Measurements from ENCODE around the gene CENPB.

Gene CENPB

DNA sequence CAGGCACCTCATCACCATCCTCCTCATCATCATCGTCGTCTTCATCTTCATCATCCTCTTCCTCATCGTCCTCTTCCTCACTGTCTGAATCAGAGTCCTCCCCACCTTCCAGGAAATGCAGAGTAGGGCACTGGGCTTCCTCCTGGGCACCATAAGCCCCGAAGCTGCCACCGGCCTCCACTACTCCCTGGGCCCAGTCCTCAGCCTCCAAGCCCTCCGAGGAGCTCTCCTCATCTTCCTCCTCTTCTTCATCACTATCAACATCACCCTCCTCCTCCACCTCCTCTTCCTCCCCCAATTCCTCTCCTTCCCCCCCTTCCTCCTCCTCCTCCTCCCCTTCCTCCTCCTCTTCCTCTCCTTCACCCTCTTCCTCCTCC, 1.7 kb downstream of the CENPB start:
- Histone ChIP-seq H3K4me3 (ENCODE audit: low read depth, low read length, poor library complexity, severe bottlenecking) (peak overlapping the region; percentile 45), H3F3A (ENCODE audit: insufficient read depth, low read length) (no peaks in the 10 kb centered on the region), H3K9me2 (ENCODE audit: low read depth, low read length) (no peaks in the 10 kb centered on the region), H3K9ac (ENCODE audit: low read length) (no peak overlapping the region), H3K4me2 (ENCODE audit: low read length) (peak overlapping the region; percentile 96), H3K27me3 (ENCODE audit: insufficient read depth, low read length) (no peaks in the 10 kb centered on the region), H3K36me3 (ENCODE audit: insufficient read depth, low read length) (peaks cover 4% of the 10 kb centered on the region), H2AFZ (ENCODE audit: low read length) (no peak overlapping the region), H3K79me2 (ENCODE audit: insufficient read depth, low read length) (no peaks in the 10 kb centered on the region), H3K27ac (ENCODE audit: low read depth, low read length, poor library complexity, severe bottlenecking) (no peak overlapping the region), H4K20me1 (ENCODE audit: insufficient read depth, low read length) (no peaks in the 10 kb centered on the region), H3K4me1 (ENCODE audit: insufficient read depth, low read length, severe bottlenecking) (peaks cover 52% of the 10 kb centered on the region), H3K9me3 (ENCODE audit: low read length) (no peaks in the 10 kb centered on the region)
- TF ChIP-seq EZH2 (IDR thresholded peaks at IDR 0.05; ENCODE audit: borderline replicate concordance, low read length): no peak
- TF ChIP-seq, protein P1, sequence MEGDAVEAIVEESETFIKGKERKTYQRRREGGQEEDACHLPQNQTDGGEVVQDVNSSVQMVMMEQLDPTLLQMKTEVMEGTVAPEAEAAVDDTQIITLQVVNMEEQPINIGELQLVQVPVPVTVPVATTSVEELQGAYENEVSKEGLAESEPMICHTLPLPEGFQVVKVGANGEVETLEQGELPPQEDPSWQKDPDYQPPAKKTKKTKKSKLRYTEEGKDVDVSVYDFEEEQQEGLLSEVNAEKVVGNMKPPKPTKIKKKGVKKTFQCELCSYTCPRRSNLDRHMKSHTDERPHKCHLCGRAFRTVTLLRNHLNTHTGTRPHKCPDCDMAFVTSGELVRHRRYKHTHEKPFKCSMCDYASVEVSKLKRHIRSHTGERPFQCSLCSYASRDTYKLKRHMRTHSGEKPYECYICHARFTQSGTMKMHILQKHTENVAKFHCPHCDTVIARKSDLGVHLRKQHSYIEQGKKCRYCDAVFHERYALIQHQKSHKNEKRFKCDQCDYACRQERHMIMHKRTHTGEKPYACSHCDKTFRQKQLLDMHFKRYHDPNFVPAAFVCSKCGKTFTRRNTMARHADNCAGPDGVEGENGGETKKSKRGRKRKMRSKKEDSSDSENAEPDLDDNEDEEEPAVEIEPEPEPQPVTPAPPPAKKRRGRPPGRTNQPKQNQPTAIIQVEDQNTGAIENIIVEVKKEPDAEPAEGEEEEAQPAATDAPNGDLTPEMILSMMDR (IDR thresholded peaks at IDR 0.05; ENCODE audit: low read length): no peak

DNA sequence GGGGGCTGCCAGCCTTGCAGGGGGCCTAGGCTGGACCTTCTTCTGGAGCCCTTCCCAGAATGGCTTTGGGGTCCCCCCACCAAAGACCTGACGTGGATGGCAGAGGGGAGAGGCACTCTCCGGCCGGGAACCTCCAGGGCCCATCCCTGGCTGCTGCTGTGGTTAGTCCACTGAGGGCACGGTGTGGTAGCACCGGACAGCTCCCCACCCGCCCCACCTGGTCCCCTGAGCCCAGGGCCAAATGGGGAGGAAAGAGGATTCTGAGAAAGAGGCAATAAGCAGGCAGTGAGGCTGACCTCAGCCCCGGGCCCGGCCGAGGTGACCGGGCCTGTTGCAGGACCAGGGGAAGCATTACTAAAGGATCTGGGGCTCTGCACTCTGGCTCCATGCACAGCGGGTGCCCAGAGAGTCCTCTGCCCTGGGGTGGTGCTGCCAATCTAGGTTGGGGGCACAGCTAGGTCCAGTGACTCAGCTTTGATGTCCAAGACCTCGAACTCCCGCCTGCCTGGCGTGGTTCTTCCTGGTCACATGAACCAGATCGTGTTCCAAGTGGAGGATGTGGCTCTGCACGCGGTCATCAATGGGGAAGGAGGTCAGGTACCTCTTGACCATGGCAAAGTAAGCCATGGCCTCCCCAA, 2.2 kb downstream of the CENPB start:
- Histone ChIP-seq H3K9ac (ENCODE audit: low read length) (no peak overlapping the region), H3K4me3 (ENCODE audit: low read depth, low read length, poor library complexity, severe bottlenecking) (peak overlapping the region; percentile 45), H2AFZ (ENCODE audit: low read length) (no peak overlapping the region), H3K9me3 (ENCODE audit: low read length) (no peaks in the 10 kb centered on the region), H3K36me3 (ENCODE audit: insufficient read depth, low read length) (peaks cover 4% of the 10 kb centered on the region), H4K20me1 (ENCODE audit: insufficient read depth, low read length) (no peaks in the 10 kb centered on the region), H3K4me1 (ENCODE audit: insufficient read depth, low read length, severe bottlenecking) (peaks cover 52% of the 10 kb centered on the region), H3K4me2 (ENCODE audit: low read length) (peak overlapping the region; percentile 96; the same call in 1 of the 2 replicates), H3K27me3 (ENCODE audit: insufficient read depth, low read length) (no peaks in the 10 kb centered on the region), H3K79me2 (ENCODE audit: insufficient read depth, low read length) (no peaks in the 10 kb centered on the region), H3K27ac (ENCODE audit: low read depth, low read length, poor library complexity, severe bottlenecking) (no peak overlapping the region), H3K9me2 (ENCODE audit: low read depth, low read length) (no peaks in the 10 kb centered on the region), H3F3A (ENCODE audit: insufficient read depth, low read length) (no peaks in the 10 kb centered on the region)
- TF ChIP-seq EZH2 (IDR thresholded peaks at IDR 0.05; ENCODE audit: borderline replicate concordance, low read length): no peak
- TF ChIP-seq, protein P1 (IDR thresholded peaks at IDR 0.05; ENCODE audit: low read length): no peak

DNA sequence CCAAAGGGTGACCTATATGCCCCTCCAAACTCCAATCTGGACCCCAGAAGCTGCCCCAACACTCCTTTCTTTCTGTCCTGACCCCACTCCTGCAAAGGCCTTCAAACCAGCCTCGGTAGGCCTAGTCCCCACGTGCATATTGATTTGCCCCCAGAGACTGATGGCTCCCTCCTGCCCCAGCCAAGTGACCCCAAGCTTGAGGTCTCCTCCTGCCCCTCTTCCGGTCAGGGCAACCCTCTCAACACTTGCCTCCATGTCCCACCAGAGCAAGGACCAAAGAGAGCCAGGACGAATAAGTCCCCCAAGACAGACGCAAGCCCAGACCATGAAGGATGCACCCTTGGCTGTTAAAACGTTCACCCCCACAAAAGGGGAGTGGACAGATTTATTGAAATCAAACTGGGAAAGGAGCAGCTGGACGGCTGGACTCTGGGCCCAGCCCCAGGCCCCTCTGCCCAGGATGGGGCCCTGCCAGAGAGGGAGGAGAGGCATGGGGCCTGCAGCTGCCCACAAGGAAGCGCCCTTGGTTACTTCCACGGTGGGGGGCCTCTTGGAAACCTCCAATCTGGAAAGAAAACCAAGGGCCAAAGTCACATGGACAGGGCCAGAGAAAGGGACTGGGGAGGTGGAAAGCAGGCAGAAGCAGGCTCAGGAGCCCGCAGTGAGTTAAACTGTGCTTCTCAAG, 2.9 kb downstream of the CENPB start:
- Histone ChIP-seq H3K9me3 (ENCODE audit: low read length) (no peaks in the 10 kb centered on the region), H3K79me2 (ENCODE audit: insufficient read depth, low read length) (no peaks in the 10 kb centered on the region), H3K27ac (ENCODE audit: low read depth, low read length, poor library complexity, severe bottlenecking) (no peak overlapping the region), H3K4me2 (ENCODE audit: low read length) (peak overlapping the region; percentile 96; the same call in 1 of the 2 replicates), H3F3A (ENCODE audit: insufficient read depth, low read length) (no peaks in the 10 kb centered on the region), H2AFZ (ENCODE audit: low read length) (no peak overlapping the region), H3K9me2 (ENCODE audit: low read depth, low read length) (no peaks in the 10 kb centered on the region), H3K4me3 (ENCODE audit: low read depth, low read length, poor library complexity, severe bottlenecking) (no peak overlapping the region), H4K20me1 (ENCODE audit: insufficient read depth, low read length) (no peaks in the 10 kb centered on the region), H3K27me3 (ENCODE audit: insufficient read depth, low read length) (peaks cover 5% of the 10 kb centered on the region), H3K4me1 (ENCODE audit: insufficient read depth, low read length, severe bottlenecking) (peaks cover 49% of the 10 kb centered on the region), H3K36me3 (ENCODE audit: insufficient read depth, low read length) (peaks cover 4% of the 10 kb centered on the region), H3K9ac (ENCODE audit: low read length) (no peak overlapping the region)
- TF ChIP-seq, protein P1 (IDR thresholded peaks at IDR 0.05; ENCODE audit: low read length): no peak; the same call in 1 of the 2 replicates
- TF ChIP-seq EZH2 (IDR thresholded peaks at IDR 0.05; ENCODE audit: borderline replicate concordance, low read length): no peak
